ENCODE data around the gene WDR27. TPM values are rescaled to one million over a fixed set of nuclear protein-coding genes. Genes with fewer than 3 reads are reported as not detected.

WDR27 gene
- total and polyA plus RNA-seq, 10 of the 15 experiments (the other 5 are each of a cell fraction or from before 2014, with no cell fraction given), result 1.9 to 33.2 (median 19.0) TPM

DNA sequence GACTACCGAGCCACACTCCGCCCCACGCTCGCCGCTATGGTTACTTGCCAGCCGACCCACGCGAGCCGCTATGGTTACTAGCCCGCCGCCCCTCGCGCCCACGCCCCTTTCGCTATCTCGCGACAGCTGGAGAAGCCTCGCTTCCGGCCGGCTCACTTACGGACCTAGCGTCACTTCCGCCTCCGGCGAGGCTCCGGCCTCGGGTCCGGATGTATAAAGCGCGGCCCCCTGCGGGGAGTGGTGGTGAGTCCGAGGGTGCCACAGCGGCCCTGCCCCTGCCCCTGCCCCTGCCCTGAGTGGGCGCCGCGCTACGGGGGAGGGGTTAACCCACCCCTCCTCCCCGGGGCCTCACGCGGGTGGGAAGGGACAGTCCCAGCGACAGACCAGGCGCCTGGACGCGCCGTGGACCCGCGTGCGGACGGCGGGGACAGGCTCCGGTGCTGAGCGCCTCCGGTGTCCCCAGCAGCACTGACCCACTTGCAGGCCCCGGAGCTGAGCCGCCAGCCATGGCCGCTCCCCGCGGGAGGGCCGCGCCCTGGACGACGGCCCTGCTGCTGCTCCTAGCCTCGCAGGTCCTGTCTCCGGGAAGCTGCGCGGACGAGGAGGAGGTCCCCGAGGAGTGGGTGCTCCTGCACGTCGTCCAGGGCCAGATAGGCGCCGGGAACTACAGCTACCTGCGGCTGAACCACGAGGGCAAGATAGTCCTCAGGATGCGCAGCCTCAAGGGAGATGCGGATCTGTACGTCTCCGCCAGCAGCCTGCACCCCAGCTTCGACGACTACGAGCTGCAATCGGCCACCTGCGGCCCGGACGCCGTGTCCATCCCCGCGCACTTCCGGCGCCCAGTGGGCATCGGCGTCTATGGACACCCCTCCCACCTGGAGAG is at the start of gene WDR27, which contains the start of gene C6orf120 (continued):
- TF ChIP-seq, protein P1, sequence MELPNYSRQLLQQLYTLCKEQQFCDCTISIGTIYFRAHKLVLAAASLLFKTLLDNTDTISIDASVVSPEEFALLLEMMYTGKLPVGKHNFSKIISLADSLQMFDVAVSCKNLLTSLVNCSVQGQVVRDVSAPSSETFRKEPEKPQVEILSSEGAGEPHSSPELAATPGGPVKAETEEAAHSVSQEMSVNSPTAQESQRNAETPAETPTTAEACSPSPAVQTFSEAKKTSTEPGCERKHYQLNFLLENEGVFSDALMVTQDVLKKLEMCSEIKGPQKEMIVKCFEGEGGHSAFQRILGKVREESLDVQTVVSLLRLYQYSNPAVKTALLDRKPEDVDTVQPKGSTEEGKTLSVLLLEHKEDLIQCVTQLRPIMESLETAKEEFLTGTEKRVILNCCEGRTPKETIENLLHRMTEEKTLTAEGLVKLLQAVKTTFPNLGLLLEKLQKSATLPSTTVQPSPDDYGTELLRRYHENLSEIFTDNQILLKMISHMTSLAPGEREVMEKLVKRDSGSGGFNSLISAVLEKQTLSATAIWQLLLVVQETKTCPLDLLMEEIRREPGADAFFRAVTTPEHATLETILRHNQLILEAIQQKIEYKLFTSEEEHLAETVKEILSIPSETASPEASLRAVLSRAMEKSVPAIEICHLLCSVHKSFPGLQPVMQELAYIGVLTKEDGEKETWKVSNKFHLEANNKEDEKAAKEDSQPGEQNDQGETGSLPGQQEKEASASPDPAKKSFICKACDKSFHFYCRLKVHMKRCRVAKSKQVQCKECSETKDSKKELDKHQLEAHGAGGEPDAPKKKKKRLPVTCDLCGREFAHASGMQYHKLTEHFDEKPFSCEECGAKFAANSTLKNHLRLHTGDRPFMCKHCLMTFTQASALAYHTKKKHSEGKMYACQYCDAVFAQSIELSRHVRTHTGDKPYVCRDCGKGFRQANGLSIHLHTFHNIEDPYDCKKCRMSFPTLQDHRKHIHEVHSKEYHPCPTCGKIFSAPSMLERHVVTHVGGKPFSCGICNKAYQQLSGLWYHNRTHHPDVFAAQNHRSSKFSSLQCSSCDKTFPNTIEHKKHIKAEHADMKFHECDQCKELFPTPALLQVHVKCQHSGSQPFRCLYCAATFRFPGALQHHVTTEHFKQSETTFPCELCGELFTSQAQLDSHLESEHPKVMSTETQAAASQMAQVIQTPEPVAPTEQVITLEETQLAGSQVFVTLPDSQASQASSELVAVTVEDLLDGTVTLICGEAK (IDR thresholded peaks at IDR 0.05; ENCODE audit: borderline replicate concordance), result peak; percentile 94
- TF ChIP-seq ETV6 (conservative IDR thresholded peaks at IDR 0.05 in 1 of 2, IDR thresholded peaks at IDR 0.05 in 1 of 2; ENCODE audit: borderline replicate concordance in 1 of 2, low read depth in 1 of 2), result no peak
- TF ChIP-seq GABPA (IDR thresholded peaks at IDR 0.05; ENCODE audit: low read depth), result peak; percentile 93
- TF ChIP-seq, protein P2, sequence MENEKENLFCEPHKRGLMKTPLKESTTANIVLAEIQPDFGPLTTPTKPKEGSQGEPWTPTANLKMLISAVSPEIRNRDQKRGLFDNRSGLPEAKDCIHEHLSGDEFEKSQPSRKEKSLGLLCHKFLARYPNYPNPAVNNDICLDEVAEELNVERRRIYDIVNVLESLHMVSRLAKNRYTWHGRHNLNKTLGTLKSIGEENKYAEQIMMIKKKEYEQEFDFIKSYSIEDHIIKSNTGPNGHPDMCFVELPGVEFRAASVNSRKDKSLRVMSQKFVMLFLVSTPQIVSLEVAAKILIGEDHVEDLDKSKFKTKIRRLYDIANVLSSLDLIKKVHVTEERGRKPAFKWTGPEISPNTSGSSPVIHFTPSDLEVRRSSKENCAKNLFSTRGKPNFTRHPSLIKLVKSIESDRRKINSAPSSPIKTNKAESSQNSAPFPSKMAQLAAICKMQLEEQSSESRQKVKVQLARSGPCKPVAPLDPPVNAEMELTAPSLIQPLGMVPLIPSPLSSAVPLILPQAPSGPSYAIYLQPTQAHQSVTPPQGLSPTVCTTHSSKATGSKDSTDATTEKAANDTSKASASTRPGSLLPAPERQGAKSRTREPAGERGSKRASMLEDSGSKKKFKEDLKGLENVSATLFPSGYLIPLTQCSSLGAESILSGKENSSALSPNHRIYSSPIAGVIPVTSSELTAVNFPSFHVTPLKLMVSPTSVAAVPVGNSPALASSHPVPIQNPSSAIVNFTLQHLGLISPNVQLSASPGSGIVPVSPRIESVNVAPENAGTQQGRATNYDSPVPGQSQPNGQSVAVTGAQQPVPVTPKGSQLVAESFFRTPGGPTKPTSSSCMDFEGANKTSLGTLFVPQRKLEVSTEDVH (IDR thresholded peaks at IDR 0.05; ENCODE audit: low read depth, partially characterized antibody), result peak; percentile 54
- no peak for TF ChIP-seq MYB (IDR thresholded peaks at IDR 0.05; ENCODE audit: borderline replicate concordance, low read depth, low read length)
- no peak for TF ChIP-seq STAT3 (IDR thresholded peaks at IDR 0.05; ENCODE audit: low read depth, low read length)
- TF ChIP-seq SRF (IDR thresholded peaks at IDR 0.05; ENCODE audit: low read depth in 2 of 2, low read length in 2 of 2), result no peak; a peak in 1 of 4 replicates
- TF ChIP-seq FOXK2 (IDR thresholded peaks at IDR 0.05), result no peak; the same call in 1 of the 2 replicates
- TF ChIP-seq POLR2A (IDR thresholded peaks at IDR 0.05; ENCODE audit: low read depth, low read length), result peak; percentile 98
- TF ChIP-seq, protein P3, sequence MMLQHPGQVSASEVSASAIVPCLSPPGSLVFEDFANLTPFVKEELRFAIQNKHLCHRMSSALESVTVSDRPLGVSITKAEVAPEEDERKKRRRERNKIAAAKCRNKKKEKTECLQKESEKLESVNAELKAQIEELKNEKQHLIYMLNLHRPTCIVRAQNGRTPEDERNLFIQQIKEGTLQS (IDR thresholded peaks at IDR 0.05; ENCODE audit: borderline replicate concordance, extremely low read depth, low read depth, low read length), result no peak
- peak in 1 of 2 experiments; percentile 83; a peak in 2 of 3 replicates for TF ChIP-seq EGR1 (IDR thresholded peaks at IDR 0.05; ENCODE audit: borderline replicate concordance in 1 of 2, low read depth in 2 of 2, low read length in 2 of 2)
- TF ChIP-seq STAT1 (conservative IDR thresholded peaks at IDR 0.05), result no peak
- peak; percentile 78 for TF ChIP-seq SMAD5 (IDR thresholded peaks at IDR 0.05; ENCODE audit: low read depth)
- TF ChIP-seq, protein P4, sequence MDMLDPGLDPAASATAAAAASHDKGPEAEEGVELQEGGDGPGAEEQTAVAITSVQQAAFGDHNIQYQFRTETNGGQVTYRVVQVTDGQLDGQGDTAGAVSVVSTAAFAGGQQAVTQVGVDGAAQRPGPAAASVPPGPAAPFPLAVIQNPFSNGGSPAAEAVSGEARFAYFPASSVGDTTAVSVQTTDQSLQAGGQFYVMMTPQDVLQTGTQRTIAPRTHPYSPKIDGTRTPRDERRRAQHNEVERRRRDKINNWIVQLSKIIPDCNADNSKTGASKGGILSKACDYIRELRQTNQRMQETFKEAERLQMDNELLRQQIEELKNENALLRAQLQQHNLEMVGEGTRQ (IDR thresholded peaks at IDR 0.05; ENCODE audit: borderline replicate concordance, low read depth, low read length), result no peak
- no peak; the same call in 1 of the 2 replicates for TF ChIP-seq NRF1 (conservative IDR thresholded peaks at IDR 0.05; ENCODE audit: low read depth, low read length)
- TF ChIP-seq, protein P5, sequence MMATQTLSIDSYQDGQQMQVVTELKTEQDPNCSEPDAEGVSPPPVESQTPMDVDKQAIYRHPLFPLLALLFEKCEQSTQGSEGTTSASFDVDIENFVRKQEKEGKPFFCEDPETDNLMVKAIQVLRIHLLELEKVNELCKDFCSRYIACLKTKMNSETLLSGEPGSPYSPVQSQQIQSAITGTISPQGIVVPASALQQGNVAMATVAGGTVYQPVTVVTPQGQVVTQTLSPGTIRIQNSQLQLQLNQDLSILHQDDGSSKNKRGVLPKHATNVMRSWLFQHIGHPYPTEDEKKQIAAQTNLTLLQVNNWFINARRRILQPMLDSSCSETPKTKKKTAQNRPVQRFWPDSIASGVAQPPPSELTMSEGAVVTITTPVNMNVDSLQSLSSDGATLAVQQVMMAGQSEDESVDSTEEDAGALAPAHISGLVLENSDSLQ (IDR thresholded peaks at IDR 0.05), result peak; percentile 51
- no peak for TF ChIP-seq TCF12 (IDR thresholded peaks at IDR 0.05; ENCODE audit: low read depth, low read length)
- TF ChIP-seq SIN3A (IDR thresholded peaks at IDR 0.05; ENCODE audit: low read depth, low read length), result peak; percentile 95
- no peak for TF ChIP-seq ESRRA (IDR thresholded peaks at IDR 0.05; ENCODE audit: low read length)
